Osteoblast (primary cell): ENCODE results near the gene FKRP. TPM values are rescaled to one million over a fixed set of nuclear protein-coding genes. Genes with fewer than 3 reads are reported as not detected.

Experiments
- DNase-seq: peaks from one replicate; pipeline ENCODE4 v3.0.0; 2011; ENCODE audit warnings: low spot score, mixed read lengths; ENCODE audit not compliant: insufficient read length; ENCODE audit errors: missing footprints
- H2AFZ ChIP-seq: 2 replicates; pipeline ENCODE4 v1.6.0; 2011; ENCODE audit warnings: mild to moderate bottlenecking, low read length
- H3K27ac ChIP-seq: 2 replicates; pipeline ENCODE4 v1.5.1; 2011; ENCODE audit warnings: mild to moderate bottlenecking, low read depth, low read length, moderate library complexity
- H3K27me3 ChIP-seq: 2 replicates; pipeline ENCODE4 v1.6.0; 2012; ENCODE audit warnings: mild to moderate bottlenecking, control low read depth, inconsistent platforms, low read length, moderate library complexity; ENCODE audit not compliant: insufficient read depth
- H3K36me3 ChIP-seq: 2 replicates; pipeline ENCODE4 v1.5.1; 2011; ENCODE audit warnings: mild to moderate bottlenecking, low read length, control low read depth, moderate library complexity; ENCODE audit not compliant: insufficient read depth
- H3K4me1 ChIP-seq: 2 replicates; pipeline ENCODE4 v1.5.1; 2011; ENCODE audit warnings: mild to moderate bottlenecking, low read length, control low read depth, moderate library complexity; ENCODE audit not compliant: insufficient read depth
- H3K4me2 ChIP-seq: 2 replicates; pipeline ENCODE4 v1.6.0; 2011; ENCODE audit warnings: mild to moderate bottlenecking, low read length; ENCODE audit not compliant: insufficient read depth
- H3K4me3 ChIP-seq: fragments of 200-600 bp; sonication (generic); 3 replicates; pipeline ENCODE4 v1.5.1; 2012; ENCODE audit warnings: mild to moderate bottlenecking, low read length, inconsistent platforms; ENCODE audit not compliant: insufficient read depth
- H3K79me2 ChIP-seq: 2 replicates; pipeline ENCODE4 v1.6.0; 2012; ENCODE audit warnings: mild to moderate bottlenecking, low read length, control low read depth, inconsistent platforms; ENCODE audit not compliant: insufficient read depth
- H3K9me3 ChIP-seq: 2 replicates; pipeline ENCODE4 v1.5.1; 2011; ENCODE audit warnings: low read depth, low read length, control low read depth
- H4K20me1 ChIP-seq: 2 replicates; pipeline ENCODE4 v1.6.0; 2012; ENCODE audit warnings: mild to moderate bottlenecking, low read length, control low read depth; ENCODE audit not compliant: insufficient read depth
- total RNA-seq: library from RNA; depleted of rRNA; stranded (reverse); fragments of >200 nt; gene quantifications from 2 replicates; pipeline ENCODE4 v1.2.3, GENCODE V29; 2012
- TF ChIP-seq, protein P1 (sequence below): IDR thresholded peaks from 2 replicates; pipeline ENCODE4 v1.5.1; 2011; ENCODE audit warnings: mild to moderate bottlenecking, low read depth, low read length, moderate library complexity; ENCODE audit errors: extremely low read depth

FKRP gene
- total RNA-seq, 1 donor: 18.5 TPM

DNA sequence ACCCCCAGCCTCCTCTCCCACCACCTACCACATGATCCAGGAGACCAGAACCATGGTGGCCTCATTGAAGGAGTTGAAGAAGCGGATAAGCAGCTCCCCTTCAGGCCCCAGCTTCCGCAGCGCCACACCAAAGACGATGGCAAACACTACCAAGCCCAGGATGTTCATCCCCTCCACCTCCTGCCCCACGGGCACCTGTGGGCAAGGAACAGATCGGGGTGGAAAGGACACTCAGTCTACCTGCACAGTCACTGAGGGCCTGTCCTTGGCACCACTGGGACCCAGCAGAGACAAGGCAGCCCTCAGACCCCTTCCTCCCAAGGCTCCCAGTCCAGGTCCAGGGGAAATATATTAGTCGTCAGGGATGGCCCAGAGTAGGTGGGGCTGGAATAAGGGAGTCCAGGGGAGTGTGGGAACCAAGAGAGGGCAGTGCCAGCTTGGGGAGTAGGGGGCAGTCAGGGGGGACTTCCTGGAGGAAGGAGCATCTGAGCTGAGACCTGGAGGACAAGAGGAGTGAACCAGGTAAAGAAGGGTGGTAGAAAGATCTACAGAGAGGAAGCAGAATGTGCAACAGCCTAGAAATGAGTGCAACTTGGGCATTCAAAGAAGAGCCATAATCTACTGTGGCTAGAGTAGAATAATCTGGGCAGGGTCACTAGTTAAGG is 36.6 kb downstream of the FKRP start:
- peaks cover 39% of the 10 kb centered on the region for H4K20me1 ChIP-seq
- TF ChIP-seq, protein P1, sequence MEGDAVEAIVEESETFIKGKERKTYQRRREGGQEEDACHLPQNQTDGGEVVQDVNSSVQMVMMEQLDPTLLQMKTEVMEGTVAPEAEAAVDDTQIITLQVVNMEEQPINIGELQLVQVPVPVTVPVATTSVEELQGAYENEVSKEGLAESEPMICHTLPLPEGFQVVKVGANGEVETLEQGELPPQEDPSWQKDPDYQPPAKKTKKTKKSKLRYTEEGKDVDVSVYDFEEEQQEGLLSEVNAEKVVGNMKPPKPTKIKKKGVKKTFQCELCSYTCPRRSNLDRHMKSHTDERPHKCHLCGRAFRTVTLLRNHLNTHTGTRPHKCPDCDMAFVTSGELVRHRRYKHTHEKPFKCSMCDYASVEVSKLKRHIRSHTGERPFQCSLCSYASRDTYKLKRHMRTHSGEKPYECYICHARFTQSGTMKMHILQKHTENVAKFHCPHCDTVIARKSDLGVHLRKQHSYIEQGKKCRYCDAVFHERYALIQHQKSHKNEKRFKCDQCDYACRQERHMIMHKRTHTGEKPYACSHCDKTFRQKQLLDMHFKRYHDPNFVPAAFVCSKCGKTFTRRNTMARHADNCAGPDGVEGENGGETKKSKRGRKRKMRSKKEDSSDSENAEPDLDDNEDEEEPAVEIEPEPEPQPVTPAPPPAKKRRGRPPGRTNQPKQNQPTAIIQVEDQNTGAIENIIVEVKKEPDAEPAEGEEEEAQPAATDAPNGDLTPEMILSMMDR: no peak
- H3K79me2 ChIP-seq: peaks cover 72% of the 10 kb centered on the region
- H2AFZ ChIP-seq: no peak overlapping the region
- peak overlapping the region; percentile 37 for H3K27ac ChIP-seq
- H3K4me1 ChIP-seq: peaks cover 39% of the 10 kb centered on the region
- H3K4me2 ChIP-seq: no peak overlapping the region
- no peaks in the 10 kb centered on the region for H3K9me3 ChIP-seq
- DNase-seq: peak; percentile 8
- H3K27me3 ChIP-seq: no peaks in the 10 kb centered on the region
- H3K4me3 ChIP-seq: no peak overlapping the region
- peaks cover 62% of the 10 kb centered on the region for H3K36me3 ChIP-seq

DNA sequence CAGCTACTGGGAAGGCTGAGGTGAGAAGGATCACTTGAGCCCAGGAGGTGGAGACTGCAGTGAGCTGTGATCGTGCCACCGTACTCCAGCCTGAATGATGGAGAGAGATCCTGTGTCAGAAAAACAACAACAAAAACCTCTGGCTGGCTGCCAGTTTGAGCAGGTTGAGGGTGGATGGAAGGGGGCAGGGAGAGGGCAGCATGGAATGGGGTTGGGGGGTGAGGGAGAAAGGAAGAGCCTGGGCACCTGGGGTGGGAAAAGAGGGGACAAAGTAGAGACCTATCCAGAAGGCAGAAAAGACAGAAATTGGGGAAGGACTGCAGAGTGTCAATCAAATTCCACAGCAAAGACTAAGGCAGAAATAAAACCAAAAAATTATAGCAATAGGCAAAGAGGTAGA is 37.8 kb downstream of the FKRP start:
- H3K79me2 ChIP-seq: peaks cover 79% of the 10 kb centered on the region
- no peak overlapping the region for H2AFZ ChIP-seq
- H3K36me3 ChIP-seq: peaks cover 50% of the 10 kb centered on the region
- TF ChIP-seq, protein P1: no peak
- DNase-seq: peak; percentile 19
- peaks cover 39% of the 10 kb centered on the region for H3K4me1 ChIP-seq
- H3K27ac ChIP-seq: peak overlapping the region; percentile 97
- H3K4me3 ChIP-seq: peak overlapping the region; percentile 80
- H4K20me1 ChIP-seq: peaks cover 41% of the 10 kb centered on the region
- no peaks in the 10 kb centered on the region for H3K9me3 ChIP-seq
- H3K4me2 ChIP-seq: peak overlapping the region; percentile 99
- no peaks in the 10 kb centered on the region for H3K27me3 ChIP-seq

DNA sequence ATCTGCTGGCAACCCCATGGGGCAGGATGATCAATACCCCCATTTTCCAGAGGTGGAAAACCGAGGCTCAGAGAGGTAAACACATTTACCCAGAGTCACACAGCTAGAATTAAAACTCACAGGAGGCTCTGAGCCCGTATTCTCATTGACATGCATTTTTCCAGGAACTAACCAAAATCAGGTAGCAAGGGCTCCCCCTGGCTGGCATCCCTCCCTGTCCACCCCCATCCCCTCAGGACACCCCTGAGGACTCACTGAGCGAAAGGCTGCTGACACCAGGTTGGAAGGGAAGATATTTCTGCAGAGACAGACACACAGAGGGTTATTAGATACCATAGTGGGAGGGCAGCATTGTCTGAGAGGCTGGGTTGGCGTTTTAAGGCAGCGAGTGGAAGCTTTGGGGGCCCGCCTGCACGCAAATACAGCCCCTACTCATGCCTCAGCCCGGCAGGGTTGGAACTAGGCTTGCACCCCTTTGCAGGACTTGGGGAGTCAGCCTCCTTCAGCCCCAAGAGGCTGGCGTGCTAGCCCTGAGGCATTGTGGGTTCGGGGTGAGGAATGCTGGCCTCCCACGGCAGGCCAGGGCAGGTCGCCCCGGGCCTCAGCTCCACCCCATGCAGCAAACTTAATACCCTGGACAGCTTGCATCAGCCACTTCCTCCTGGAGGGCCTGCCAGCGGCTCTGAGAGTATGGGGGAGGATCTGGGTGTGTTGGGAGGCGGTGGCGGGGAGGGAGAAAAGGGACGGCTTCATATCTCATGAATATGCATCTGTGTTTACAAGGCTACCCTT is 38.6 kb downstream of the FKRP start:
- H3K4me2 ChIP-seq: peak overlapping the region; percentile 99
- H3K27me3 ChIP-seq: no peaks in the 10 kb centered on the region
- TF ChIP-seq, protein P1: peak; percentile 10
- H3K27ac ChIP-seq: peak overlapping the region; percentile 97
- H2AFZ ChIP-seq: no peak overlapping the region
- peaks cover 74% of the 10 kb centered on the region for H3K79me2 ChIP-seq
- no peaks in the 10 kb centered on the region for H3K9me3 ChIP-seq
- peak overlapping the region; percentile 80 for H3K4me3 ChIP-seq
- H3K36me3 ChIP-seq: peaks cover 46% of the 10 kb centered on the region
- DNase-seq: peak; percentile 98
- H4K20me1 ChIP-seq: peaks cover 40% of the 10 kb centered on the region
- peaks cover 39% of the 10 kb centered on the region for H3K4me1 ChIP-seq
